ENCODE data around the gene RNASE8. TPM values are rescaled to one million over a fixed set of nuclear protein-coding genes. Genes with fewer than 3 reads are reported as not detected.

RNASE8 gene
- polyA plus RNA-seq, 3 donors: 0.24 TPM; not detected in 2

DNA sequence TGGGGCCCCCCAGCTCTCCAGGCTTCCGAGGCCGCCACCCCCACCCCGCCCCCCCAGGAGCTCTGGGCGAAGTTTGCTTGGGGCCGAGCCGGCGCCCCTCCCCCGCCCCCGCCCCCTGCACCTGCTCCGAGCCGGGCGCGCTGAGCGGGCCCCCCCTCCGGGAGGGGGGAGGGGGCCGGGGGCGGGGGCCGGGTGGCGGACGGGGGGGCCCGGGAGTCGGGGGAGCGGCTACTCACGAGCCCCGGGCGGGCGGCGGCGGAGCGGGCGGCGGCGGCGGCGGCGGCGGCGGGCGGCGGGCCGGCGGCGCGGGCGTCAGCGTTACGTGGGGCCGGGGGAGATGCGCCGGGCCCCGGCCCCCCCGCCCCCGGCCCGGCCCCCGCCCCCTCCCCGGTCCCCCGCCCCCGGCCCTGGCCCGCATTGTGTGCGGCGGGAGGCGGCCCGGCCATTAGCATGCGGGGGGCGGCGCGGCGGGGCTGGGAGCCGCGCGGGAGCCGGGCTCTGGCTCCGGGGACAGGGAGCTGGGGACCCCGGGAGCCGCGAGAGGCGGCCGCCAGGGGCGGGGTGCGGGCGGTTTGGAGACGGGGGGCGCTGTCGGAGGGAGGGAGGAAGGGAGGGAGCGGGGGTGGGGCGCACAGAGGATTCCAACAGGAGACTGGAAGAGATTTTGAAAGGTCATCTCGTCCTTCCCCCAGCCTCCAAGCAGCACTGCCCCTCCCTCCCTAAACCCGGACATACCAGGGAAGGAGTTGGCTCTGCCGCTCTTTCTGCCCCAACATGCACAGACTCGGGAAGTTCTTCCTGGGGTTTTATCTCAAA, 40.7 kb downstream of the RNASE8 start, which contains the start of gene ZNF219:
ZNF219 (minus strand) TSS at position 580 of the 816 bp plus-strand sequence. CDS start 5,064 bp downstream, outside the sequence.
- peak in 1 of 11 donors; percentile 45 for DNase-seq (ENCODE audit: extremely low read depth in 1 of 11, low read depth in 9 of 11, low spot score in 4 of 11)

DNA sequence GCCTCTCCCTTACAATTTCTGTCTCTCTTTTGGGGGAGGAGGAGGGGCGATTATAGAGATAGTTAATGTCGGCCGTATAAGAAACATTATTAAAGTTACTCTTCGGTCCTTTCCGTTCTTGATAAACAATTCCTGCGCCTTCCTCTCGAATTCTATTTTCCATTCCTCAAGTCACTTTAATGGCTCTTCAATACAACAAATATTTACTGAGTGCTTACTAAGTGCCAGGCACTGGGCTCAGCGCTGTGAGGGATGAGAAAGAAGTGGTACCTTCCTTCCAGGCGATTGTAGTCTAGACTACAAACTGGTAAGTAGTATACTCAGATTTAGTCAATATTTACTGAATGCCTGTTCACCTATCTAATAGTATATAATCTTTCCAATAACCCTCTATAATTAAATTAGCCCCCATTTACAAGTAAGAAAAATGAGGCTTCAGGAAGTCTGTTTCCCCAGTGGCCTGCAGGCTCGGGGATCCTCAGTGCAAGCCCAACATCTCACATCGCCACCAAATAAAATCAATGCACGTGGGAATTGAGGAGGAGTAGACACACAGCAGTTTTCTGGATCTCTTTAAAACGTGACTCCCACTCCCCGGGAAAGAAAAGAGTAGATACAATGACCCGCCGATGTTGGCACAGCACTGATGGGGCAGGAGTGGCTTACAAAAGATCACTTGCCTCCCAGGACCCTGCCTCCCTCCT, 41.4 kb downstream of the RNASE8 start:
- no peak for DNase-seq (ENCODE audit: extremely low read depth in 1 of 11, low read depth in 9 of 11, low spot score in 4 of 11)

DNA sequence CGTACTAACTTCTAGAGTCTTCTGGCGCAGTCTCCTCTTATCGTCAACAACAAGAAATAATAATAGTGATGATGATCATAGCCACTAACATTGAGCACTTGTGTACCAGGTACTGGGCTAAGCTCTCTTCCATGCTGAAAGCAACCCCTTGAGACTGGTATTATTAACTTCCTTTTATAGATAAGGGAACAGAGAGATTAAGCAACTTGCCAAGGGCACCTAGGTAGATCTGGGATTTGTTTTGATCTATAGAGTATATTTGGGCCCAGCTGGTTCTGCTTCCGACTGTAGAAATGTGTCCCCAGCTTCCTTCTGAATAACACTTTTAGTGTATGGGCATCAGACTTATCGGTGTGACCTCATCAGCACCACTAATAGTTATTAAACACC, 42.0 kb downstream of the RNASE8 start:
- no peak for DNase-seq (ENCODE audit: extremely low read depth in 1 of 11, low read depth in 9 of 11, low spot score in 4 of 11)

DNA sequence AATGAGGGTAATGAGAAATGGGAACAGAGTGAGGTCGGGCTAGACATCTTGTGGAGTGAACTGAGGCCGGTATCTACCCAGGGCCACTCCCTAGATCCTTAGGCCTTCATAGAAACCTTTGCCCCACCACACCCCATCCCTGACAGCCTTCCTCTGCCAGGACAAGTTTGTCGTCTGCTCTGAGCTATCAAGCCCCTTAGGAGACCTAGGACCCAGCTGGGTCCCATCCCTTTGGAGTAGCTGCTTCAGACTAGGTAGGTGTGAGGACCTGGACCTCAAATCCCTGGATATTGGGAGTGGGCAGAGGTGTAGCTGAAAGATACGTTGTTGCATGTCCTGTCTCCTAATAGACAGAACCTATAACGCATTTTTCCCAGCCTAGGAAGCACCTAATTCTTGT, 43.3 kb downstream of the RNASE8 start, which contains the start of gene TMEM253:
TMEM253 (plus strand) TSS at position 136 of the 400 bp plus-strand sequence. CDS start 278 bp downstream, outside the sequence.
- DNase-seq (ENCODE audit: extremely low read depth in 1 of 11, low read depth in 9 of 11, low spot score in 4 of 11): no peak

DNA sequence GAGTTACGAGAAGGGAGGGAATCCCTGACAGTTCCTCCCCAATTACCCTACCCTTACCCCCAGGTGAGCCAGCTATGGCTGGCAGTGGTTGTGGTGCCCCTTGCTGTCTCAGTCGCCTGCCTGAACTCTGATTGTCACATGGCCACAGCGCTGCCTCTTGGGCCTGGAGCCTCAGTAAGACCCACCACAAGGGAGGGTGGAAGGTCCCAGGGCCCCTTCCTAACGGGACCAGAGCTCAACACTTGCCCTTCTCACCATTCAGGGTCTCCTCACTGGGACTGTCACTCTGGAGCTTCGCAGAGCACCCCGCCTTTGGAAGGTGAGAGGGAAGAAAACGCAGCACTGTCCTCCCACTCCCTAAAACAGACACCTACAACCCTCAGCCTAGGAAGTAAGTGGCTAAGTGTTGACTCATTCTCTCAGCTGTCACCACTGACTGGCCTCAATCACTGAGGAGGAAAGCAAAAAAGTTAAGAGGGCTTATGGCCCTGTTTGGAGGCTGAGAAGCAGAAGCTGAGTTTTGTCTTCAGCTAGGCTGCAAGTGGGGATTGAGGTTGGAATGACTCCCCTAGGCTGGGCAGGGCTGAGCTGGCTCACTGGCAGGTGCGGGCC, 44.3 kb downstream of the RNASE8 start:
- no peak for DNase-seq (ENCODE audit: extremely low read depth in 1 of 11, low read depth in 9 of 11, low spot score in 4 of 11)

DNA sequence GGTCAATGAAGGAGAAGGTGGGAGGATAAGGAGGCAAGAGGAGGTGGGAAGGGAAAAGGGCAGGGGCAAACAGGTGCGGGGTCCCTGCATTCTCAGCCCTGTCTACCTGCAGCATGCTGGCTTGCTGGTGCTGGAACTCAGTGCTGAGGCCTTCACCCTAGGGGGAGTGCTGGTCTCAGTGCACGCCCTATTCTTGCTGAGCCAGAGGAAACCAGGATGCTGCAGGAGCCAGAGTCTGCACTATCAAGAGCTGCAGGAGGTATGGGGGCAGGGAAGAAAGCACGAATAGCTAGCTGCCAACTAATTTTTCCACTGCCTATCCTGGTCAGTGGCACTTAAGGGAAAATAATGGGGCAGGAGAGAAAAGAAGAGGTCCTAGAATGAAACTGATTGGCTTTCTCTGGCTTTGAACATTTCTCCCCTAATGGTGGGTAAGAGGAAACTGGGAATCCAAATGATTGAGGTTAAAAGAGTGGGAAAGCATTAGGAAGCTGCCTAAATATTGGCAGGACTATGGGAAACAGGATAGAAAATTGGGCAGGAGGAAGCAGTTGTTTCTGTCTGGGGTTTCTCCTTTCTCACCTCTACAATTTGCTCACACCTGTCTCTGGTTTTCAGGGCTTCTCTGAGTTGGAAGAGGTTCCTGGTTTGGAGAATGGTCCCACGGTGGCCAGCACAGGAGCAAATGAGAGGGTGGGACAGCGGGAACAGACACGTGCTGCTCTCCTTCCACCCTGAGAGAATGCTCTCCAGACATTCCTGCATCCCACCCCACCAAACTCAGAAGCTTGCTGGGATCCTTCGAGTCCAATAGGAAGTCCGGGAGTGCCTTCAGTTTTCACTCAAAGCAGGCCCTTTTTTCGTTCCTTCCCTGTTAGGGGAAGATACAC, 45.1 kb downstream of the RNASE8 start:
- no peak for DNase-seq (ENCODE audit: extremely low read depth in 1 of 11, low read depth in 9 of 11, low spot score in 4 of 11)

DNA sequence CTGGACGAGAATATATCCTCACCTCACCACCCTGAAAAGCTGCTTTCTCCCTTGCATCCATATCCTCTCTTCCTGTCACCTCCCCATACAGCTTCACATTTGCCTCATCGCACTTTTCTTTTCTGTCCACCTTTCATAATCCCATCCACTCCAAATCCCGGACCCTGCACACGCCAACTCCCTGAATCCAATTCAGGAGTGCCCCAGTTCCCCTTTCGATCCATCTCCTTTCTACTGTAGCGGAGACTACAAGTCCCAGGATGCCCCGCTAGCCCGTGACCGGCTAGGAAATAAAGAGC, 45.7 kb downstream of the RNASE8 start:
- no peak for DNase-seq (ENCODE audit: extremely low read depth in 1 of 11, low read depth in 9 of 11, low spot score in 4 of 11)

DNA sequence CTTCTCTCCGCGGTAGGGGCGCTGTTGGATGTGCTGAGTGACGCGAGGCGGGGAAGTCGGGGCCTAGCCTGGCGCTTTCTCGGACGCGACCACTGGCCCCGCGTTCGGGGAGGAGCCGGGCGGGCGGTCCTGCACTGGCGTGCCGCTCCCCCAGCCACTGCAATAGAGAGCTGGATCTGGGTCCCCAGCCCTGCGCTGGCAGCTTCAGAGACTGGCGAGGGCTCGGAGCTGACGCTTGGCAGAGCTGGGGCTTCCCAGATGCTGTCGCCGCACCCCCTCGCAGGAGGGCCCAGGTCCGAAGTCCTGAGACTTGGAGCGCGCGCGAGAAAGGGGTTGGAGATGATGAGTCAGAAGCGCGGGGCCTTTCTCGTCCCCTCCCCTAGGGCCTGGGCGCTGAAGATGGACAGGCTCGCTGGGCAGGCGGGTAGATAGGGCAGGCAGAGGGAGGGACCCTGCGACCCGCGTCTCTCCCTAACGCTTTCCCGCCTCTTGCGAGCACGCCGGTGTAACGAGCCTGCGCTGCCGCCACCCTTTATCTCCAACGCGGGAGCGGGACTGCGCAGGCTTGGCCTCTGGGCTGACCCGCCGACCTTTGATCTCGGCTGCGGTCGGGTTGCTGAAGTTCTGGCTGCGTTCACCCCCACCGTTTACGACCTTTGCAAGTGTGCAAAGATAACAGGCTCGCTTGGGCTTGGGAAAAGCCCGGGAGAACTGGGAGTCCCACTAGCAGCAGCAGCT, 46.3 kb downstream of the RNASE8 start:
- DNase-seq (ENCODE audit: extremely low read depth in 1 of 11, low read depth in 9 of 11, low spot score in 4 of 11): peak in 10 of 11 donors; percentile 89 to 96 (median 93)

DNA sequence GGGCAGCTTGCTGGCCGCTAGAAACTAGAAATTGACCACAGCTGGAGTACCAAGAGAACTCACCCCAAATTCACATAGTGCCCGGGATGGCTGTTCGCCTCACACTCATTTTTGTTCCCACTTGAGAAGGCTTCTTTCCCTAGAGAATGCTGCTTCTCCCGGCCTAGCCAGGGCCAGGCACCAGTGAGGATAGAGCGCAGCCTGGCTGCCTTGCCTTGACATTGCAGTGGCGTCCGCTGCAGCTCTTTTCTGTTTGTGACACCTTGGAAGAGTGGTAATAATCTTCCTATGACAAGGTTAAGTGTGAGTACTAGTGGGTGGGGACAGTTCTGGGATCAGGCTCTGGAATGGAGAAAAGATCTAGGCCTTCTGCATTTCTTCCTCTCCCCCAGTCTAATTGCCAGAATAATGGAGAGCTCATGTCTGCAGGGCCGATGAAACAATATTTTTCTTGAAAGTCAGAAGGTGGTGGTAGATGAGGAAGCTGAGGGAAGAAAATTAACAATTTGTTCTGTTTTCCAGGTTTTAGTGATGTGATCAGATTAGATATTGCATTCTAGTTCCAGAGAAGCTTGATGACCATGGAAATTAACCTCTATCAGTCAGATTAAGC, 46.9 kb downstream of the RNASE8 start:
- peak in 3 of 11 donors; percentile 58 to 73 (median 72) for DNase-seq (ENCODE audit: extremely low read depth in 1 of 11, low read depth in 9 of 11, low spot score in 4 of 11)

DNA sequence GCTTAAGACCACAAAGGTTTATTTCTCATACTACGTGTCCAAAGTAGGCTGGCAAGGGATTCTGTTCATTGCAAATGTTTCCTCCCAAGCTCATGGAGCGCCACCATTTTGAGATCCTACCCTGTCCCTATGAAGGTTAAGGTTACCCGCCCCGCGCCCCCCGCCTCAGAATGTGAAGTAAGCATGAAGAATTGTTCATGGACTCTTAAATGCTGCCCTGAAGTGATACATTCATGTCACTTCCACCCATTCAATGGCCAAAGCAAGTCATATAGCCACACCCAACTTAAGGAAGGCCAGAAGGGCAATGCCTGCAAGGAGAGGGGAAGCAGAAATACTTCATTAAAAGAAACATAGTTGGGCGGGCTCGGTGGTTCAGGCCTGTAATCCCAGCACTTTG, 47.5 kb downstream of the RNASE8 start:
- no peak for DNase-seq (ENCODE audit: extremely low read depth in 1 of 11, low read depth in 9 of 11, low spot score in 4 of 11)

DNA sequence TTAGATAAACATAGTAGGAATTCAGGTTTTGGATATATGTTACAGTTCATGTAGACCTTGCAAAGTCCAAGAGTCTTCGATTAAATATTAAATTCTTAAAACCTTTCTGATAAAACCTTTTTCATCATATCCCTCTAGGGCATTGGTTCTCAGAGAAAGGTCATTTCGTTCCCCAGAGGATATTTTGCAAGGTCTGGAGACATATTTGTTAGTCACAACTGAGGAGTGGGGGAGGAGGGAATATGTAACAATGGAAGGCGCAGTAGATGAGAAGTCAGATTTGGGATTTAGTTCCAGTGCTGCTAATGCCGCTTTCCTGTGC, 48.5 kb downstream of the RNASE8 start:
- no peak for DNase-seq (ENCODE audit: extremely low read depth in 1 of 11, low read depth in 9 of 11, low spot score in 4 of 11)

DNA sequence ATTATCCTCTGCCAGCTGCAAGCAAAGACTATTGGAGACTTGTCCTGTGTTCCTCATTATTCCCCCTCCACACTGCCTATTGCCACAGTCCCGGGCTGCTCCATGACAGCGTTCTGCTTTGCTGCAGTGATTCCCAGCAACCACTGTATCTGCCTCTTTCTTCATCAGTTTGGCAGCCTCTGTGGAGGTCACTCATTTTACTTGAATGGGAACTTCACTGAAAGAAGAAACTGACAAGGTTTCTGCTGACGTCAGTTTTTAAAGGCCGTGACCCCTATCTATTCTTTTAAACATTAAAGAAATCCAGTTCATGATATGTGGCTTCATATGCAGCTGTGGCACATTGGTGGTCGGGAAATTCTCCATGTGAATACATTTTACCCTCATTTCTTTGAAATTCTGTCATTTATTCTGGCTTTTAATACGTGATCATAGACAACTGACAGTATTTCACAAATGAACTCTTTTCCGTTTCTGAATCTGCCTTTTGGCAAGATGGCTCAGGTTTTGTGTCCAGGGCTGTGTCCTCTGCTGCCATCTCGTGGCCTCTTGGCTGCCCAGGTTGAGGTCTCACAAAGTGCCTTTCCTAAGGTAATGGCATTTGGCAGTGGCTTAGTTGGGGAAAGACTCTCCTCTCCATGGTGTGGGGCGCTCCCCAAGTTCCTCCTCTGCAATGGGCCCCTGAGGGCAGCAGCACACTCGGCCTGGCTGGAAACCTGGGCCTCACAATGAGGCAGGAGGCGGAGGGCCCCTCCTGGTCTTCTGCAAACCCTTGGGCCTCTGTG, 49.1 kb downstream of the RNASE8 start:
- DNase-seq (ENCODE audit: extremely low read depth in 1 of 11, low read depth in 9 of 11, low spot score in 4 of 11): peak in 7 of 11 donors; percentile 69 to 81 (median 77)

DNA sequence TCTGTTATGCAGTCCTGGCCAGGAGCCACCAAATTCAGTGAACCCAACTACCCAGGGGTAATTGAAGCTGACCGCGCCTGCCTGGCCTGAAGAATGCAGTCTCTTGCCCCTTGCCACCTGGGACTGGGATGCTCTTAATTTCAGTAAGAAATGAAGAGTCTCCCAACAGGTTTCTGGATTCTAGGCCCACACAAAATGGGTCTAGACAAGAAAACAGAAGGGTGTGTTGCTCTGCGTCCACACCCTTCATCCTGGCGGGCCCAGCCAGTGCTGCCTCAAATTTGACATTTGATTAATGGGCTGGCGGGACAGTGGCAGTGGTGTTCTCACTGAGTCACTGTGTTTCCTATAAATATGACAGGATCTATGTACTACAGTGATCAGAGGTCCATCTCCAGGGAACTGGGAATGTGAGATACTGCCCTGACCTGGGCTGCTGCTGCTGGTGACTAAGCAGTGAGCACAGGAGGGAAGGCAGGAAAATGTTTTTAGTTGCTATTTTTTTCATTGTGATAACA, 49.7 kb downstream of the RNASE8 start:
- no peak for DNase-seq (ENCODE audit: extremely low read depth in 1 of 11, low read depth in 9 of 11, low spot score in 4 of 11)
